ENCODE measurements around the gene ZFP2. TPM values are rescaled to one million over a fixed set of nuclear protein-coding genes. Genes with fewer than 3 reads are reported as not detected.

ZFP2 gene
- total and polyA plus RNA-seq, 10 of the 15 experiments (the other 5 are each of a cell fraction or from before 2014, with no cell fraction given) = 0.08 to 0.26 (median 0.10) TPM; not detected in 7

DNA sequence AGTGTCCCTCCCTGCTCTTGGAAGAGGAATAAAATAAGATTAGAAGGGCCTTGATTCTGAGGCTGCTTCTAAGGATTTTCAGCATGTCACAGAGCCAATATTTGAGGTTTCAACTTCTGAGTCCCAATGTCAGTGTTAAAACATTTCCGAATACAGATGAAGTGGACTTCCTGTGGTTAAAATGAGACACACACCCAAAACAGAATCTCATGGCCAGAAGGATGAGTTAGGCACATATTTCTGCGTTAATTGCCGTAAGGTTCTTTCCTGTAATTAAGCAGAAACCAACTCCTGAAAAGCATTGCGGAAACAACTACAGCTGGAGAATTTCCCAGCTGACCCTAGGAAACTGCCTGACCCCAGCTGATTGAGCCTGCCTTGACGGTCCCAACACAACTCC lies 46.4 kb upstream of the ZFP2 start:
- H3K36me3 ChIP-seq (ENCODE audit: control insufficient read depth in 2 of 2, insufficient read depth in 2 of 2, low read length in 1 of 2) = no peaks in the 10 kb centered on the region
- no peaks in the 10 kb centered on the region; the same call in 1 of the 3 replicates for H3K9me3 ChIP-seq (replicated peaks; ENCODE audit: control insufficient read depth, insufficient read depth, low read length)
- 43% methylated on average over 5 of the region's 5 CpGs for WGBS (ENCODE audit: insufficient coverage, insufficient replicate concordance, low lambda C conversion rate, missing lambda C conversion rate)
- no peak overlapping the region for H2AFZ ChIP-seq (ENCODE audit: control insufficient read depth, low read depth, low read length)
- H3K4me3 ChIP-seq = no peak overlapping the region
- DNase-seq (ENCODE audit: low read depth, low spot score) = no peak
- H3K27ac ChIP-seq (ENCODE audit: control insufficient read depth, insufficient read depth) = no peak overlapping the region
- no peaks in the 10 kb centered on the region for H3K27me3 ChIP-seq (replicated peaks in 1 of 2; ENCODE audit: control insufficient read depth in 2 of 2, insufficient read depth in 2 of 2, low read length in 1 of 2)
- H3K4me1 ChIP-seq (ENCODE audit: control insufficient read depth, insufficient read depth, low read length) = no peaks in the 10 kb centered on the region
- no peak for TF ChIP-seq NR2C2 (IDR thresholded peaks at IDR 0.05; ENCODE audit: borderline replicate concordance, control insufficient read depth, insufficient read length, low read depth)
- no peak for TF ChIP-seq GABPA (IDR thresholded peaks at IDR 0.05; ENCODE audit: low read depth)
- TF ChIP-seq CBX3 (IDR thresholded peaks at IDR 0.05; ENCODE audit: borderline replicate concordance, low read depth) = no peak
- TF ChIP-seq ZNF274 (IDR thresholded peaks at IDR 0.05; ENCODE audit: insufficient read depth, insufficient read length) = no peak
- no peak for TF ChIP-seq CEBPB (IDR thresholded peaks at IDR 0.05; ENCODE audit: borderline replicate concordance in 1 of 2, low read depth in 2 of 2, low read length in 2 of 2)
- TF ChIP-seq IRF4 (IDR thresholded peaks at IDR 0.05; ENCODE audit: low read depth, low read length) = no peak
- TF ChIP-seq, protein P1, sequence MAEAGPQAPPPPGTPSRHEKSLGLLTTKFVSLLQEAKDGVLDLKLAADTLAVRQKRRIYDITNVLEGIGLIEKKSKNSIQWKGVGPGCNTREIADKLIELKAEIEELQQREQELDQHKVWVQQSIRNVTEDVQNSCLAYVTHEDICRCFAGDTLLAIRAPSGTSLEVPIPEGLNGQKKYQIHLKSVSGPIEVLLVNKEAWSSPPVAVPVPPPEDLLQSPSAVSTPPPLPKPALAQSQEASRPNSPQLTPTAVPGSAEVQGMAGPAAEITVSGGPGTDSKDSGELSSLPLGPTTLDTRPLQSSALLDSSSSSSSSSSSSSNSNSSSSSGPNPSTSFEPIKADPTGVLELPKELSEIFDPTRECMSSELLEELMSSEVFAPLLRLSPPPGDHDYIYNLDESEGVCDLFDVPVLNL (IDR thresholded peaks at IDR 0.05; ENCODE audit: low read depth, low read length) = no peak
- TF ChIP-seq, protein P2, sequence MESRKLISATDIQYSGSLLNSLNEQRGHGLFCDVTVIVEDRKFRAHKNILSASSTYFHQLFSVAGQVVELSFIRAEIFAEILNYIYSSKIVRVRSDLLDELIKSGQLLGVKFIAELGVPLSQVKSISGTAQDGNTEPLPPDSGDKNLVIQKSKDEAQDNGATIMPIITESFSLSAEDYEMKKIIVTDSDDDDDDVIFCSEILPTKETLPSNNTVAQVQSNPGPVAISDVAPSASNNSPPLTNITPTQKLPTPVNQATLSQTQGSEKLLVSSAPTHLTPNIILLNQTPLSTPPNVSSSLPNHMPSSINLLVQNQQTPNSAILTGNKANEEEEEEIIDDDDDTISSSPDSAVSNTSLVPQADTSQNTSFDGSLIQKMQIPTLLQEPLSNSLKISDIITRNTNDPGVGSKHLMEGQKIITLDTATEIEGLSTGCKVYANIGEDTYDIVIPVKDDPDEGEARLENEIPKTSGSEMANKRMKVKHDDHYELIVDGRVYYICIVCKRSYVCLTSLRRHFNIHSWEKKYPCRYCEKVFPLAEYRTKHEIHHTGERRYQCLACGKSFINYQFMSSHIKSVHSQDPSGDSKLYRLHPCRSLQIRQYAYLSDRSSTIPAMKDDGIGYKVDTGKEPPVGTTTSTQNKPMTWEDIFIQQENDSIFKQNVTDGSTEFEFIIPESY (IDR thresholded peaks at IDR 0.05) = no peak
- TF ChIP-seq KLF5 (IDR thresholded peaks at IDR 0.05; ENCODE audit: partially characterized antibody) = no peak
- TF ChIP-seq SUPT20H (IDR thresholded peaks at IDR 0.05; ENCODE audit: borderline replicate concordance, control insufficient read depth, low read depth, low read length) = no peak
- TF ChIP-seq JUNB (IDR thresholded peaks at IDR 0.05) = no peak
- no peak for TF ChIP-seq POU2F2 (IDR thresholded peaks at IDR 0.05; ENCODE audit: borderline replicate concordance, low read depth, low read length)
- TF ChIP-seq ZBTB11 (CRISPR knock-in tag; IDR thresholded peaks at IDR 0.05) = no peak
- TF ChIP-seq KDM1A (IDR thresholded peaks at IDR 0.05; ENCODE audit: borderline replicate concordance) = no peak
- TF ChIP-seq PAX8 (IDR thresholded peaks at IDR 0.05) = no peak
- TF ChIP-seq, protein P3, sequence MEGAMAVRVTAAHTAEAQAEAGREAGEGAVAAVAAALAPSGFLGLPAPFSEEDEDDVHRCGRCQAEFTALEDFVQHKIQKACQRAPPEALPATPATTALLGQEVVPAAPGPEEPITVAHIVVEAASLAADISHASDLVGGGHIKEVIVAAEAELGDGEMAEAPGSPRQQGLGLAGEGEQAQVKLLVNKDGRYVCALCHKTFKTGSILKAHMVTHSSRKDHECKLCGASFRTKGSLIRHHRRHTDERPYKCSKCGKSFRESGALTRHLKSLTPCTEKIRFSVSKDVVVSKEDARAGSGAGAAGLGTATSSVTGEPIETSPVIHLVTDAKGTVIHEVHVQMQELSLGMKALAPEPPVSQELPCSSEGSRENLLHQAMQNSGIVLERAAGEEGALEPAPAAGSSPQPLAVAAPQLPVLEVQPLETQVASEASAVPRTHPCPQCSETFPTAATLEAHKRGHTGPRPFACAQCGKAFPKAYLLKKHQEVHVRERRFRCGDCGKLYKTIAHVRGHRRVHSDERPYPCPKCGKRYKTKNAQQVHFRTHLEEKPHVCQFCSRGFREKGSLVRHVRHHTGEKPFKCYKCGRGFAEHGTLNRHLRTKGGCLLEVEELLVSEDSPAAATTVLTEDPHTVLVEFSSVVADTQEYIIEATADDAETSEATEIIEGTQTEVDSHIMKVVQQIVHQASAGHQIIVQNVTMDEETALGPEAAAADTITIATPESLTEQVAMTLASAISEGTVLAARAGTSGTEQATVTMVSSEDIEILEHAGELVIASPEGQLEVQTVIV (IDR thresholded peaks at IDR 0.05; ENCODE audit: borderline replicate concordance, partially characterized antibody) = no peak
- TF ChIP-seq NFYA (IDR thresholded peaks at IDR 0.05; ENCODE audit: borderline replicate concordance, low read depth, low read length) = no peak
- intact Hi-C loops (cut with micrococcal nuclease; ENCODE audit: unreplicated experiment) (no loop called here), in situ Hi-C loops (cut with MboI) (no loop called here)
- POLR2A ChIA-PET = no interaction called here
- no peaks in the 10 kb centered on the region for H4K20me1 ChIP-seq (ENCODE audit: control insufficient read depth, insufficient read depth)
- SMC1A ChIA-PET (ENCODE audit: uncharacterized antibody, unreplicated experiment) = no interaction called here
- FAIRE-seq = no peak
- H3K9ac ChIP-seq (ENCODE audit: control insufficient read depth, insufficient read depth, low read length) = no peak overlapping the region
- H3K4me2 ChIP-seq (ENCODE audit: control insufficient read depth, insufficient read depth) = no peak overlapping the region
- CTCF ChIA-PET = no interaction called here
- H3K79me2 ChIP-seq (ENCODE audit: control insufficient read depth, insufficient read depth, low read length) = no peaks in the 10 kb centered on the region
- no peak for ATAC-seq
- no TSS peak for BruUV-seq (replicated peaks)
- RAD21 ChIA-PET (ENCODE audit: unreplicated experiment) = no interaction called here

Measured in GM12878 (cell line).